ENCODE results near the gene RNF14. TPM values are rescaled to one million over a fixed set of nuclear protein-coding genes. Genes with fewer than 3 reads are reported as not detected.
A peak's percentile ranks its signal among the peaks of the same experiment; 100 is the strongest.

The RNF14 gene
- polyA plus RNA-seq (82.1 and 108 TPM in 2 replicates), polyA minus RNA-seq (83.3 and 93.9 TPM in 2 replicates)

- Histone ChIP-seq H3K9ac (ENCODE audit: low read length) (peak within 1 kb of the TSS; percentile 91), H2AFZ (ENCODE audit: low read depth, low read length) (peak within 1 kb of the TSS; percentile 85), H3F3A (ENCODE audit: insufficient read depth, low read length, poor library complexity, severe bottlenecking) (peaks cover 2% of the 10 kb centered on the region), H3K9me2 (ENCODE audit: insufficient read depth, low read length) (no peaks in the 10 kb centered on the region), H3K79me2 (replicated peaks; ENCODE audit: insufficient read depth, low read length) (peaks cover 16% of the 10 kb centered on the region), H3K4me2 (ENCODE audit: low read length) (peak within 1 kb of the TSS; percentile 77), H3K27me3 (ENCODE audit: insufficient read depth, low read depth, low read length) (no peaks in the 10 kb centered on the region), H3K27ac (ENCODE audit: low read length) (peak within 1 kb of the TSS; percentile 87), H3K9me3 (ENCODE audit: low read length) (no peaks in the 10 kb centered on the region), H4K20me1 (ENCODE audit: insufficient read depth) (no peaks in the 10 kb centered on the region), H3K4me3 (ENCODE audit: low read length) (peak within 1 kb of the TSS; percentile 92), H3K36me3 (ENCODE audit: insufficient read depth, low read length) (no peaks in the 10 kb centered on the region)
- peak; percentile 77 for TF ChIP-seq SMC3 (conservative IDR thresholded peaks at IDR 0.05; ENCODE audit: poor library complexity)
- TF ChIP-seq EZH2 (IDR thresholded peaks at IDR 0.05; ENCODE audit: borderline replicate concordance, insufficient read depth, low read length, poor library complexity, severe bottlenecking), result no peak
- TF ChIP-seq CTCF (IDR thresholded peaks at IDR 0.05; ENCODE audit: poor library complexity, severe bottlenecking), result peak; percentile 99
- TF ChIP-seq TAF1 (IDR thresholded peaks at IDR 0.05; ENCODE audit: low read depth), result peak; percentile 13
- TF ChIP-seq EP300 (conservative IDR thresholded peaks at IDR 0.05; ENCODE audit: poor library complexity, severe bottlenecking), result peak; percentile 38
- TF ChIP-seq POLR2AphosphoS5 (IDR thresholded peaks at IDR 0.05), result peak; percentile 96
- peak; percentile 77 for TF ChIP-seq REST (IDR thresholded peaks at IDR 0.05; ENCODE audit: borderline replicate concordance)
- TF ChIP-seq RAD21 (conservative IDR thresholded peaks at IDR 0.05), result peak; percentile 57
- peak; percentile 79 for TF ChIP-seq MXI1 (conservative IDR thresholded peaks at IDR 0.05; ENCODE audit: poor library complexity, severe bottlenecking)
Observed at GRCh38 chr5:141968914-141969608, at the start of gene RNF14. TSS of gene RNF14 (plus strand) at chr5:141969105. CDS start at chr5:141973589, 4,484 bp downstream.

DNA sequence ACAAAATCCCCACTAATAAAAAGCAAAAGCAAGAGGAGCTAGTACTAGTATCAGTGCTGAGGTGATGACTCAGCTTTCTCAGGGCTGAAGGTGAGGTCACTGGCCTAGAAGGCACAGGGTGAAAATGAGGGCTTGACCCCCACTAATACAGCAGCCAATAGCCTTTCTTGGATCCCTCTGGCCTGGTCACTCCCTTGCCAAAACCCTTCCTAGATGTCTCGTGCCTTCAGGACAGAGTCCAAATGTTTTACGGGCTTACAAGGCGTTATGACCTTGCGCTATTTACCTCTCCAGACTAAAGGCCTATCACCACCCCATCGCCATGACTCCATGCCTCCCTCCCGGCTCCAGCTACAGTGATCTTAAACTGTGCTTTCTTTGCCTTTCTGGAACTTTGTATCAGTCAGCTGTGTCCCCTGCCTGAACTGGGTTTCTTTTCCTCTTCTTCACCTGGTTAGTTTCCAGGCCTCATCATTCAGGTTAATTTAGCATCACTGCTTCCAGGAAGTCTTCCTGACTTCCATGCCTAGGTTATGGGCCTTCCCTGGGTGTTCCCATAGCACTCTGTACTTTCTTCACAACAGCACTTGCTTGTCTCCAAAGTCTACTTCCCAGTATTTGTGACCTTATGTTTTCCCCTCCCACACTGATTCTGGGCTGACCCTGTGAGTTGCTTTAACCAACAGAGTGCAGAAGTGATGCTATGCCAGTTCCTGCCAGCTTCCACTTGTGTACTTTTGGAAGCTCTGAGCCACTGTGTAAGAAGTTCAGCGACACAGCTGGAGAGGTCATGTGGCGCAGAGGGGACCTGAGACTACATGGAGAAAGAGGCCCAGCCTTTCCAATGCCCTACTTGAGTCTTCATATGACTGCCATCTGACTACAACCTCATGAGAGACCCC, 49.4 kb upstream of the RNF14 start:
- no peak for TF ChIP-seq CTCF (IDR thresholded peaks at IDR 0.05; ENCODE audit: poor library complexity, severe bottlenecking)
- no peak for TF ChIP-seq POLR2AphosphoS5 (IDR thresholded peaks at IDR 0.05)
- TF ChIP-seq EZH2 (IDR thresholded peaks at IDR 0.05; ENCODE audit: borderline replicate concordance, insufficient read depth, low read length, poor library complexity, severe bottlenecking), result no peak
- no peak for TF ChIP-seq MXI1 (conservative IDR thresholded peaks at IDR 0.05; ENCODE audit: poor library complexity, severe bottlenecking)
- TF ChIP-seq RAD21 (conservative IDR thresholded peaks at IDR 0.05), result no peak
- no peak for TF ChIP-seq SMC3 (conservative IDR thresholded peaks at IDR 0.05; ENCODE audit: poor library complexity)
- no peak for TF ChIP-seq REST (IDR thresholded peaks at IDR 0.05; ENCODE audit: borderline replicate concordance)
- no peak for TF ChIP-seq EP300 (conservative IDR thresholded peaks at IDR 0.05; ENCODE audit: poor library complexity, severe bottlenecking)
- no peak for TF ChIP-seq TAF1 (IDR thresholded peaks at IDR 0.05; ENCODE audit: low read depth)
- no peak overlapping the region for H3K4me3 ChIP-seq (ENCODE audit: low read length)
- no peaks in the 10 kb centered on the region for H3K79me2 ChIP-seq (replicated peaks; ENCODE audit: insufficient read depth, low read length)
- no peaks in the 10 kb centered on the region for H3K27me3 ChIP-seq (ENCODE audit: insufficient read depth, low read depth, low read length)
- no peak overlapping the region for H2AFZ ChIP-seq (ENCODE audit: low read depth, low read length)
- H3K9me2 ChIP-seq (ENCODE audit: insufficient read depth, low read length), result no peaks in the 10 kb centered on the region
- H4K20me1 ChIP-seq (ENCODE audit: insufficient read depth), result no peaks in the 10 kb centered on the region
- H3F3A ChIP-seq (ENCODE audit: insufficient read depth, low read length, poor library complexity, severe bottlenecking), result no peaks in the 10 kb centered on the region
- no peaks in the 10 kb centered on the region for H3K36me3 ChIP-seq (ENCODE audit: insufficient read depth, low read length)
- H3K4me2 ChIP-seq (ENCODE audit: low read length), result no peak overlapping the region
- H3K9me3 ChIP-seq (ENCODE audit: low read length), result no peaks in the 10 kb centered on the region
- no peak overlapping the region for H3K9ac ChIP-seq (ENCODE audit: low read length)
- H3K27ac ChIP-seq (ENCODE audit: low read length), result no peak overlapping the region

Data from neural cell (in vitro differentiated cells).